Dendritic cell treated with granulocyte-macrophage colony-stimulating factor and Interleukin-4, amounts not matched to agents 40 ng/mL and 50 ng/mL, for 4 days (primary cell): ENCODE data around the gene SEMA3F.

ENCODE experiments used
- H3K27ac Mint-ChIP-seq: one replicate; pipeline ENCODE4 v1.8.0; 2022; ENCODE audit warnings: mild to moderate bottlenecking, mixed read lengths
- H3K27me3 Mint-ChIP-seq: one replicate; pipeline ENCODE4 v1.8.0; 2022; ENCODE audit warnings: mild to moderate bottlenecking, mixed read lengths
- H3K36me3 Mint-ChIP-seq: one replicate; pipeline ENCODE4 v1.8.0; 2022; ENCODE audit warnings: low read depth, mixed read lengths
- H3K4me1 Mint-ChIP-seq: one replicate; pipeline ENCODE4 v1.8.0; 2022; ENCODE audit warnings: low read depth, mixed read lengths
- H3K4me3 Mint-ChIP-seq: one replicate; pipeline ENCODE4 v1.8.0; 2022; ENCODE audit warnings: mild to moderate bottlenecking, moderate library complexity, mixed read lengths
- H3K9me3 Mint-ChIP-seq: one replicate; pipeline ENCODE4 v1.8.0; 2022; ENCODE audit warnings: mixed read lengths
- intact Hi-C: fragments of 100-400 bp; cut with micrococcal nuclease; formaldehyde crosslinking; loops from one replicate; pipeline ENCODE4 v1.15.0; 2022

The SEMA3F gene

DNA sequence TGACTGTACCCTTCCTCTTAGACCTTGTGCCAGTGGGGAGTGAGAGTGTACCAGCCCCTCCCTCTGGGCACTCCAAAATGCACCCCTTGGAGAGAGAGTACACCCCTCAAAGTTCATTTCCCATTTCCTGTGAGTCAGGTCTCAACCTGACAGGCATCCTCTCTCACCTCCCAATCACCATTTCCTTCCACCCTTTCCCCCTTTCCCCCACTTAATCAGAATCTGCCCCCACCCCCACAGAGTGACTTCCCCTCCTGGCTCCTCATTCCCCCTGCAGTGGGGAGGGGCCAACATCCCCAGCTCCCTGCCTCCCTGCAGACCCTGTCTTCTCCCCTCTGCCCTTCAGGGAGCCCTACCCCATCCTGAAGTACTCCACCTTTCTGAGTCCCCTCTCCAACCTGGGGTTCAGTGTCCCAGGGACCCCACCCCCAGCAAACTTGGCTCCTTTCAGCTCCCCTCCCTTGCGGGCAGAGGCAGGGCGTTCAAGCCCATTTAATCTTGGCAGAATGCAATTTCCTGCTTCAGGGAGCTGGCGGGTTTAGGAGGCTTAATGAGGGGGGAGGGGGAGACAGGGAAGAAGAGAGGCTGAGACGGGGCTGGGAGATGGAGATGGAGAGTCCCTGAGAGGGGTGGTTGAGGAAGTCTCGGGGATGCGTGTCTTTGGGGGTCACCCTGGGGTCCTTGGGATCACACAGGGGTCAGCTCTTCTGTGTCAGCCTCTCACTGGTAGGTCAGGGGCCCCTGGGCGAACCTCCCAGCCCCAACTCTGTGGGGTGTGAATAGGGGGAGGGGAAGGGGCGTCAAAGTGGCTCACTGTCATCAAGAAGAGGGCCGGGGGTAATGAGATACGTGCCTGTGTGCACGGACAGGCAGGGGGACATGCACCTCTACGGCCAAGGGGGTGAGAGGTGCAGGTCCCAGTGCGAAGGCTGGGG lies 16.6 kb upstream of the SEMA3F start:
- H3K36me3 Mint-ChIP-seq: no peaks in the 10 kb centered on the region
- no peak overlapping the region for H3K4me3 Mint-ChIP-seq
- intact Hi-C loops: no loop called here
- H3K9me3 Mint-ChIP-seq: no peaks in the 10 kb centered on the region
- H3K27ac Mint-ChIP-seq: no peak overlapping the region
- H3K4me1 Mint-ChIP-seq: peaks cover 22% of the 10 kb centered on the region
- H3K27me3 Mint-ChIP-seq: peaks cover 19% of the 10 kb centered on the region

DNA sequence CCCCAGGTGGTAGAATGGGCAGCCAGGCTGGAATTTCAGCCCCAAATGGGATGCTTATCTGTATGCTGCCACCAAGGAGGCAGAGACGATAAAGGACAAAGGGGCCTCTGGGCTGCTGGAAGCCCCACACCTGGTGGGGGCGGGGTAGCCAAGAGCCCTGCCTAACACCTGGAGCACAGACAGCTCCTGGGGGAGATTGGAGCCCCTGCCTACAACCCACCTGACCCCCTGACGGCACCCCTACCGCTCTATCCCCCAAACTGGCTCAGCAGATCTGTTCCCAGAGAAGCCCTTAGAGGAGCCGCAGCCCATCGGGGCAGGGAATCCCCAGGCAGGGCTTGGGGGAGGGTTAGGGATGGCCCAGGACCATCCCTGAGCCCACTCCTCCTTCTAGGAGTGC lies 15.8 kb upstream of the SEMA3F start:
- Mint-ChIP-seq H3K27me3 (peaks cover 16% of the 10 kb centered on the region), H3K27ac (no peak overlapping the region), H3K4me3 (no peak overlapping the region), H3K36me3 (no peaks in the 10 kb centered on the region), H3K9me3 (no peaks in the 10 kb centered on the region), H3K4me1 (peaks cover 22% of the 10 kb centered on the region)
- intact Hi-C loops: no loop called here

DNA sequence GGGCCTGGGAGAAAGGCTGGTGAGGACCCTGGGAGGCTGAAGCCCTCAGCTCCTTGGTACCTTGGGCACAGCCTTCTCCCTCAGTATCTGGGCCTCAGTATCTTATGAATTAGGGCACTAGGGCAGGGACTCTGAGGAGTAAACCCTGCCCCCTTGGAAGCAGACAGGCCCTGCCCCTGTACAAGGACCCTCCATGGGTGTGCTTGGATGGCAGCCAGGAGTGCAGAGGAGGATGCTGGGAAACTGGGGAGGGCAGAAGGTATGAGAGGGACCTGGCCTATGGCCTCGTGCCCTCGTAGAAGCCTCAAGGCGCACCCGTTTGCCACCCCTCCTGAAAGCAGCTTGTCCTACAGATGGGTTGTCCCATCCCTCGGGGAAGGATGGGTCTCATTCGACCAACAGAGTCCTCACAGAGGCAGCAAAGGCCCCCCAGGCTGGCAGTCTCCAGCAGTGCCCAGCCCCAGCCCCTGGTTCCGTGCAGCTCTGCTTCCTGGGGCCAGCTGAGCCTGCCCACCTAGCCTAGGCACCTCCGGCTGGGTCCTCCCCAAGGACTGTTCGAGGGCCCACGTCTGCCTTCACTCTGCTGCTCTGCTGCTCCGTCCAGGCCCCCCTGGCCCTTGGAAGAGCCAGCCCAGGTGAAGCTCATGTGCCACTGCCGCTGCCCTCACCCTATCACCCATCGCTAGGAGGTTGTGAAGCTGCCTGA lies 15.3 kb upstream of the SEMA3F start:
- Mint-ChIP-seq H3K27ac (no peak overlapping the region), H3K4me3 (no peak overlapping the region), H3K36me3 (no peaks in the 10 kb centered on the region), H3K9me3 (no peaks in the 10 kb centered on the region), H3K4me1 (peaks cover 22% of the 10 kb centered on the region), H3K27me3 (peaks cover 16% of the 10 kb centered on the region)
- intact Hi-C loops: no loop called here

DNA sequence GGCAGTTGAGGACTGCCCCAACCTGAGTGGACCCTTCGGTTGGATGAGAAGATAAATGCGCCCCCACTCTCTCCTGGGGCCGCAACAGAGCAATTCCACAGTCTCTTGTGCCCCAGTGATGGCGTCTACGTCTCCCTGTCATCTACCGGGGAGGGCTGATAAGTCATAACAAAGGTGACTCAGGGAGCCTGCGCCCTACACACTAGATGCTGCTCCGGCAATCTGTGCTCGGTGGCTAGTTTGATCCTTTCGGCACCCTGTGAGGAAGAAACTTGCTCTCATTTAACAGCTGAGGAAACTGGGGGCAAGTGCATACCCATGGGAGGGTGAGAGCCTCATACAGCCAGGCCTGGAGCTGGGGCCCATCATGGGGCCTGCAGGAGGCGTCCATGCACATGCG lies 14.1 kb upstream of the SEMA3F start:
- Mint-ChIP-seq H3K4me3 (no peak overlapping the region), H3K36me3 (no peaks in the 10 kb centered on the region), H3K4me1 (peaks cover 22% of the 10 kb centered on the region), H3K27ac (no peak overlapping the region), H3K27me3 (peaks cover 20% of the 10 kb centered on the region), H3K9me3 (no peaks in the 10 kb centered on the region)
- intact Hi-C loops: no loop called here

DNA sequence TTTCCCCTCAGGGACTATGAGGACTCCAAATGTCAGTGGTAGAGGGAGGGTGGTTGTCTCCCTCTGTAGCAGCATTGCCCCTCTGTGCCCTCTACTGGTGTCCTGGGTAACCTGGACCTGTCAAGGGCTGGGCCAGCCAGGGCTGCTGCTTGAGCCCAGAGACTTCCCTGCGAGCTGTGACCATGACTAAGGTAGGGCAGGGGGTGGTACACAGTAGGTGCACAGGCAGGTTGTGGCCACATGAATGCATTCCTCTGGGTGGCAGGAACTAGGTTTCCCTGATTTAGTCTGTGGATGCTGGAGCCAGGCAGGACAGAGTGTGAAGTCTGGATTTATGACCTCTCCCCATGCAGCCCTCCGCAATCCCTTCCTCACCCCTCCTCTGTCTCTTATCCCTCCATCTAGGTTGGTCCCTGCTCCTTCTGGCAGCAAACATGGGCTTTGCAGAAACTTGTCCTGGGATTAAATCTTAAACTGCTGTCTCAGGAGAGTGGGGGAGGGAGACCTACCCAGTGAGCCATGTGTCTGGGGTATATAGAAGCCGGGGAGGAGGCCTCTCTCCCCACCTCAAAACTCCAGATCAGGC lies 8.7 kb upstream of the SEMA3F start:
- no peak overlapping the region for H3K27ac Mint-ChIP-seq
- H3K9me3 Mint-ChIP-seq: no peaks in the 10 kb centered on the region
- no peak overlapping the region for H3K4me3 Mint-ChIP-seq
- H3K36me3 Mint-ChIP-seq: no peaks in the 10 kb centered on the region
- intact Hi-C loops: no loop called here
- peaks cover 13% of the 10 kb centered on the region for H3K27me3 Mint-ChIP-seq
- H3K4me1 Mint-ChIP-seq: peaks cover 10% of the 10 kb centered on the region

DNA sequence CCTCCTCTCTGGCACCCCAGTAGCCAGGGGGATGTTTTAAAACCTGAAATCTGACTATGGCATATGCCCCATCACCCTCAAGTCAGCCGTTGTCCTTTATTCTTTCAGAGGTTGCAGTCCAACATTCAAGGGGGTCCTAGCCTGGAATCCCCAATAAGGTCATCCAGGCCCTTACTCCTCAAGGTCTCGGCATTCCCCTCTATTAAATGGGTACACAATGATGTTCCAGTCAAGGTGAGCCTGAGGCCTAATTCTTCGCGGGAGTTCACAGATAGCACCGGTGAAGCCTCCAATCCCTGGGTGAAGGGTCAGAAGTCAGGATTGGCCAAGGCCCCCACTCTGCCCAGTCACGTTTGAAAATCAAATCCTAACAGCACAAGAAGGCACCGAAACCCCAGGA lies 8.1 kb upstream of the SEMA3F start:
- no peak overlapping the region for H3K27ac Mint-ChIP-seq
- peaks cover 12% of the 10 kb centered on the region for H3K27me3 Mint-ChIP-seq
- no peaks in the 10 kb centered on the region for H3K36me3 Mint-ChIP-seq

DNA sequence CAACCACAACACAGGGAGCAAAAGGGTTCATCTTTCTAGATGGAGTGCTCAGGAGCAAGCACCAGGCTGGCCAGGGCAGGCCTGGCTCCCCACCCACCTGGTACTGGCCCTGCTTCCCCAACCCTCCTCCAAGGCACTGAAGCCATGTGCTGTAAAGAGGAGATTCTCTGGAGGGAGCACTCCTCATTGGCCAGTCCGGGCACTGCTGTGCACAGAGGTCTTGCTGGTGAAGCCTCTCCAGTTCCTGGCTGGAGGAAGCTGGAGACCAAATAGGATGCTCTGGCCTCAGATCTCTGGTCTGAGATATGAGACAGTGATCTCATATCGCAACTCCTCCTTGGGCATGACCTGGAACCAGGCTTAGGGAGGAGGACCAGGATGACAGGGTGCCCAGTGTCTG lies 7.7 kb upstream of the SEMA3F start:
- intact Hi-C loops: no loop called here
- H3K4me3 Mint-ChIP-seq: no peak overlapping the region
- no peak overlapping the region for H3K27ac Mint-ChIP-seq
- H3K36me3 Mint-ChIP-seq: no peaks in the 10 kb centered on the region
- H3K9me3 Mint-ChIP-seq: no peaks in the 10 kb centered on the region
- peaks cover 11% of the 10 kb centered on the region for H3K27me3 Mint-ChIP-seq
- peaks cover under 1% of the 10 kb centered on the region for H3K4me1 Mint-ChIP-seq

More for the DNA sequence above, 8.1 kb upstream of the SEMA3F start:
- Mint-ChIP-seq H3K4me1 (peaks cover 5% of the 10 kb centered on the region), H3K9me3 (no peaks in the 10 kb centered on the region), H3K4me3 (no peak overlapping the region)
- intact Hi-C loops: no loop called here

DNA sequence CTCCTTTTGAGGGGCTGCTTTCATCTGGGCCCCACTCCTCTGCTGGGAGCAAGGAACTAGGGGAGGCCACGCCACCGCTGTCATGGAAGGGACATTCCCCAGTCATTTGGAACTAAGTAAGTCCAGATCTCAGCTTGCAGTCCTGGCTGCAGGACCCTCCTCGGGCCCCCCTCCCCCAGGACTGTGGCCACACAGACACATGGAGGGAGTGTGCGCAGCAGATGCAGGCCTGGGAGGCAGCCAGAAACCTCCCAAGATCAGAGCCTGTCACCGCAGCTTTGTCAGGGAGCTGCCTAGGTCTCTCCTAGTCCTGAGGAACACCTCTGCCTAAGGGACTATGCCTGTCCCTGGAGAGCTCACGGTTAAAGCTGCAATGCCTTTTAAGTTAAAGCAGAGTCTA lies 7.3 kb upstream of the SEMA3F start:
- Mint-ChIP-seq H3K9me3 (no peaks in the 10 kb centered on the region), H3K36me3 (no peaks in the 10 kb centered on the region), H3K4me3 (no peak overlapping the region), H3K4me1 (no peaks in the 10 kb centered on the region), H3K27me3 (peaks cover 10% of the 10 kb centered on the region), H3K27ac (no peak overlapping the region)
- intact Hi-C loops: no loop called here

DNA sequence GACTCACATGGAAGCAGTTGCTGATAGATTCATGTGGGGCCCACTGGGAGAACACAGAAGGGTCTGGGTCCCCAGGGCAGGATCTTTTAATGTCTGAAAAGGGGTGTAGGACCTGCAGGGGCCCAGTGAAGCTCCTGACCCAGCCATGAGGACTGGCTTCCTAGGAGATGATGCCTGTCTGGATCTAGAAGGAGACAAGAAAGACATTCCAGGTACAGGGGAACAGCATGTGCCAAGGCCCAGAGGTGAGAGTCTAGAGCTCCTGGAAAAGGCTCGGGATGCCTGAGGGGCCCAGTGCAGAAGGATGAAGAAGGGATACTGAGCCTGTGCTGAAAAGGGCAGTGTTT lies 4.7 kb upstream of the SEMA3F start:
- H3K9me3 Mint-ChIP-seq: no peaks in the 10 kb centered on the region
- H3K4me3 Mint-ChIP-seq: no peak overlapping the region
- H3K36me3 Mint-ChIP-seq: no peaks in the 10 kb centered on the region
- H3K4me1 Mint-ChIP-seq: peaks cover 10% of the 10 kb centered on the region
- intact Hi-C loops: no loop called here
- H3K27ac Mint-ChIP-seq: no peak overlapping the region
- H3K27me3 Mint-ChIP-seq: peaks cover 25% of the 10 kb centered on the region

DNA sequence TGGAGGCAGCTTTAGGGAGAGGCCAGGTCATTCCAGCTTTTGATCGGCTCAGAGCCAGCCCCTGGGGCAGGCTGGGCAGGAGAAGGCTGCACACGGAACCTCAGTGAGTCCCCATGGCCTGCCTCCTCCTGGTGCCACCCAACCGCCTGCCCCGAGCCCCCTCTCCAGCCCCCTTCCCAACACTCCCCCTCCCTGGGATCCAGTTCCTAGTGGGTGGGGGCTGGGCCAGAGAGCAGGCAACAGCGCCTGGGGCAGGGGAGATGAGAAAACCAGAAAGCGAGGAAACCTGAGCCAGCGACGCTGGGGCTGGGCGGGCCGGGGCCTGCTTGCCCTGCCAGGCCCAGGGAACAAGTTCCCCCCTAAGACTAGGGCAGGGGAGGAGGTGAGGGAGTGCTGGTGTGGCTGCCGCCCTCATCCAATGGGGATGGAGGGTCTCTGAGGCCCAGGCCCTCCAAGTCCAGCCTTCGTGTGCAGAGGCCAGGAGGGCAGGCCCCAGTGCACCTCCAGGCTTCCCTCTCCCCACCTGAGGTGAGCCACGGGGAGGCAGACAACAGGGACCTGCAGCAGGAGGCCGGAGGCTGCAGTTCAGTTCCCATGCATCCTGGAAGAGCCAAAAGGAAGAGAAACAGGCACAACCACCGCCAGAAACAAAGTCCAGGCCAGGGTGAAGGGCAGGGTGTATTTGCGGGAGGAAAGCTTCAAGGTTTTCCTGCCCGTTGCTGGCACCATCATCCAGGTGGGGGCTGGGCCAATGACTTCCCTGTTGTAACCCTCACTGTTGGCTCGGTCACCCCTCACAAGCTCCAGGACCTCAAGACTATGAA lies 4.0 kb upstream of the SEMA3F start:
- H3K27me3 Mint-ChIP-seq: peaks cover 27% of the 10 kb centered on the region
- no peaks in the 10 kb centered on the region for H3K36me3 Mint-ChIP-seq
- no peak overlapping the region for H3K27ac Mint-ChIP-seq
- intact Hi-C loops: no loop called here
- no peaks in the 10 kb centered on the region for H3K9me3 Mint-ChIP-seq
- H3K4me3 Mint-ChIP-seq: no peak overlapping the region
- H3K4me1 Mint-ChIP-seq: peaks cover 16% of the 10 kb centered on the region

DNA sequence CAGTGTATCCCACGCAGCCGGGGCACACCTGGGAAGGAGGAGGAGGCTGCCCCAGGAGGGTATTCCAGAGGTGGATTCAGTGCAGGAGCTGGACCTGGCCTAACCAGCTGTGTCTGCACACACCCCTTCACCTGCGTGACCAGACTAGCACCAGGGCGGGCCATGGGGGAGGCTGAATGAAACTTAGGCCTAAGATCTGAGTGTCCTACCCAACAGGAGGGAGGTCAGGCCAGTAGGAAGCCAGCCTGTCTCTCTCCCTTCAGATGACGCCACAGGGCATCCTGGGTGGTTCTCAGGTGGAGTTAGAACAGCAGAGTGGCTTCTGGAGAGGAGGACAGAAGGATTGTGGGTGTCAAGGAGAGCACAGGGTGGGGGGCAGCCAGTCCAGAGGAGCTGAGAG lies 3.4 kb upstream of the SEMA3F start:
- H3K27me3 Mint-ChIP-seq: peaks cover 34% of the 10 kb centered on the region
- H3K9me3 Mint-ChIP-seq: no peaks in the 10 kb centered on the region
- H3K4me1 Mint-ChIP-seq: peaks cover 18% of the 10 kb centered on the region
- H3K36me3 Mint-ChIP-seq: no peaks in the 10 kb centered on the region
- H3K4me3 Mint-ChIP-seq: no peak overlapping the region
- intact Hi-C loops: no loop called here
- H3K27ac Mint-ChIP-seq: no peak overlapping the region

DNA sequence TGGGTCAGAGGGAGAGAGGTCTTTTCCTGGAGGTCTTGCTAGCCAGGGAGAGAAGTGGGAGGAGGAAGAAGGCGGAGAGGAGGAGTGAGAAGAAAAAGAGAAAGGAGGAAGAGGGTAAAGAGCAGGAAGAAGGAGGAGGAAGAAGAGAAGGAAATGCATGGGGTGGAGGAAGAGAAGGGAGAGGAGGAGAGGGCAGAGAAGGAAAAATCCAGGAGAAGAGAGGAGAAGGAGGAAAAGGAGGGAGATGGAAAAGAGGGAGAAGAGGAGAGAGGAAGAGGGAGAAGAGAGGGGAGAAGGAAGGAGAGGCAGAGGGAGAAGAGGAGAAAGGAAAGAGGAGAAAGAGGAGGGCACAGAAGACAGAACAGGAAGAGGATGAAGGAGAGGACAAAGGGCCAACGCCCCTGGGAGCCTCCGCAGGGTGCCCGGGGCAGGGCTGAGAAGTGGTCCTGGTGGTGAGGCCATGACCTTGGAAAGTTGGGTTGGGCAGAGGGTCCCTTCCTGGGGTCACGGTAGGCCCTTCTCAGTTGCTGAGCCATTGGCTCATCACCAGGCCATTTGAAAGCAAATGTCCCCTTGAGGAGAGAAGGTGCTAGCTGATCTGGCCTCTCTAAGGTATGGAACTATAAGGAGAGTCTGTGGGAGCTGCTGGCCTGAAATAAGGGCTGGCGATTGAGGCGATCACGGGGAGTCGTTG lies 1.2 kb upstream of the SEMA3F start:
- H3K9me3 Mint-ChIP-seq: no peaks in the 10 kb centered on the region
- intact Hi-C loops: no loop called here
- peaks cover 23% of the 10 kb centered on the region for H3K4me1 Mint-ChIP-seq
- H3K36me3 Mint-ChIP-seq: no peaks in the 10 kb centered on the region
- peak overlapping the region; percentile 65 for H3K4me3 Mint-ChIP-seq
- peak overlapping the region; percentile 12 for H3K27ac Mint-ChIP-seq
- peaks cover 52% of the 10 kb centered on the region for H3K27me3 Mint-ChIP-seq

DNA sequence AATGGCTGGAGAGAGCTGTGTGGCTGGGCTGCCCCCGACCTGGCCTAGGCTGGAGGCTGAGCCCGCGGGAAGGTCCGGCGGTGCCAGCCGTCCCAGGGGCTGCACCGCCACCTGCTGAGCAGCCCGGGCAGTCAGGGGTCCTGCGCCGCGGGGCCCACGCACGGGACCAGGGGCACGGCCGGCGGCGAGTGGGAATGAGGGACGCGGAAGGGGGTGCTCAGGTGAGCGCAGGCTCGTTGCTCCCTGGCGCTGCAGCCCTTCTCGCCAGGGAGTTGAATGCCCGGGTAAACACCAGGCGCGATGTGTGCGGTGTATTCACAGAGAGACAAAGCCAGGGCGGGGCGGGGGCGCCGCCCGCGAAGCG lies 666 bp upstream of the SEMA3F start:
- H3K9me3 Mint-ChIP-seq: no peaks in the 10 kb centered on the region
- H3K4me1 Mint-ChIP-seq: peaks cover 23% of the 10 kb centered on the region
- peaks cover 55% of the 10 kb centered on the region for H3K27me3 Mint-ChIP-seq
- intact Hi-C loops: no loop called here
- H3K27ac Mint-ChIP-seq: peak overlapping the region; percentile 12
- H3K36me3 Mint-ChIP-seq: no peaks in the 10 kb centered on the region
- H3K4me3 Mint-ChIP-seq: peak overlapping the region; percentile 65
